Prostate gland (tissue), 2 donors: ENCODE measurements around the gene KLHL6.

Experiments
- POLR2A ChIP-seq: fragments of 450-650 bp; IDR thresholded peaks from one replicate; pipeline ENCODE4 v1.6.1; 2016; ENCODE audit warnings: antibody characterized with exemption, mild to moderate bottlenecking
- POLR2AphosphoS5 ChIP-seq: sonication (generic); formaldehyde crosslinking; IDR thresholded peaks from one replicate; pipeline ENCODE4 v1.6.1; 2017; ENCODE audit warnings: antibody characterized with exemption
- TF ChIP-seq, protein P1 (sequence below), 4 experiments: fragments of 200-600 bp in 2 of 4; fragments of 450-650 bp in 2 of 4; sonication (generic) in 2 of 4; IDR thresholded peaks; 1 replicate in 3 of 4; 2 replicates in 1 of 4; pipeline ENCODE4 v1.5.1; 2016 to 2019; ENCODE audit warnings: antibody characterized with exemption in 4 of 4, mild to moderate bottlenecking in 2 of 4, moderate library complexity in 2 of 4

DNA sequence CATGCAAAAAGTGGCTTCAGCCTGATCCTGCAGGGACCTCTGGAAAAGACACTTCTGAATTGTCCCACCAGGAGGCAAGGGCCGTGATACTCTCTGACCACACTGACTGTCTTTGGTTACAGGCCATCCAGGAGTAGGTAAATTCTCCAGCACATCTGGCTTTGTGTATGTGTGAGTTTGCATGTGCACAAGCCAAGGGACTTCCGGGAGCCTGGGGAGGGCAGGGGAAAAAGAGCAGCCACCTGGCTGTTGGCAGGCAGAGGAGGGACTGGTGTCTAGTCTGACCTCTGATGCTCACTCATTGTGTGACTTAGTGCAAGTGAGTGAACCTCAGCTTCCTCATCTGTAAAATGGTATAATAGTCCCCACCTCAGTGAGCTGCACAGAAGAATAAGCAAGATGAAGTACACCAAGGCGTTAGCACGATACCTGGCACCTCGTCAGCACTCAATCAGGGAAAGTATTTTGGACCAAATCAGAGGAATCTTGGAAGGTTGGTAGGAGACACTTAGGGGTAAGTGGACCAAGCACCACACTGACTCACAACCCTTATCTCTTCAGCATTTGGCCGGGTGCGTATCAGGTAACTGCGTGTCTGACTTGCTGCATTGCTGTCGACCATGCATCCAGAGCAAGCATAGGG, 19.1 kb downstream of the KLHL6 start:
- TF ChIP-seq POLR2AphosphoS5 (no peak), POLR2A (no peak)
- TF ChIP-seq, protein P1, sequence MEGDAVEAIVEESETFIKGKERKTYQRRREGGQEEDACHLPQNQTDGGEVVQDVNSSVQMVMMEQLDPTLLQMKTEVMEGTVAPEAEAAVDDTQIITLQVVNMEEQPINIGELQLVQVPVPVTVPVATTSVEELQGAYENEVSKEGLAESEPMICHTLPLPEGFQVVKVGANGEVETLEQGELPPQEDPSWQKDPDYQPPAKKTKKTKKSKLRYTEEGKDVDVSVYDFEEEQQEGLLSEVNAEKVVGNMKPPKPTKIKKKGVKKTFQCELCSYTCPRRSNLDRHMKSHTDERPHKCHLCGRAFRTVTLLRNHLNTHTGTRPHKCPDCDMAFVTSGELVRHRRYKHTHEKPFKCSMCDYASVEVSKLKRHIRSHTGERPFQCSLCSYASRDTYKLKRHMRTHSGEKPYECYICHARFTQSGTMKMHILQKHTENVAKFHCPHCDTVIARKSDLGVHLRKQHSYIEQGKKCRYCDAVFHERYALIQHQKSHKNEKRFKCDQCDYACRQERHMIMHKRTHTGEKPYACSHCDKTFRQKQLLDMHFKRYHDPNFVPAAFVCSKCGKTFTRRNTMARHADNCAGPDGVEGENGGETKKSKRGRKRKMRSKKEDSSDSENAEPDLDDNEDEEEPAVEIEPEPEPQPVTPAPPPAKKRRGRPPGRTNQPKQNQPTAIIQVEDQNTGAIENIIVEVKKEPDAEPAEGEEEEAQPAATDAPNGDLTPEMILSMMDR (IDR thresholded peaks at IDR 0.05): no peak
